PFSK-1 (cell line): ENCODE measurements around the gene IFT80.

Experiments
- POLR2AphosphoS5 ChIP-seq: IDR thresholded peaks from 2 replicates; pipeline ENCODE4 v1.6.1; 2012; ENCODE audit warnings: low read depth, mild to moderate bottlenecking, control low read depth, low read length, moderate library complexity
- REST ChIP-seq, 2 experiments: IDR thresholded peaks; 2 replicates each; pipeline versions ENCODE4 v1.6.1 to v1.8.0; 2011 to 2012; ENCODE audit warnings: low read depth in 2 of 2, low read length in 2 of 2, control low read depth in 1 of 2, inconsistent platforms in 1 of 2, mild to moderate bottlenecking in 1 of 2, moderate library complexity in 1 of 2; ENCODE audit not compliant: insufficient read depth in 1 of 2
- TAF1 ChIP-seq: IDR thresholded peaks from 2 replicates; pipeline ENCODE4 v1.6.1; 2012; ENCODE audit warnings: low read length, control low read depth, borderline replicate concordance; ENCODE audit not compliant: insufficient read depth

DNA sequence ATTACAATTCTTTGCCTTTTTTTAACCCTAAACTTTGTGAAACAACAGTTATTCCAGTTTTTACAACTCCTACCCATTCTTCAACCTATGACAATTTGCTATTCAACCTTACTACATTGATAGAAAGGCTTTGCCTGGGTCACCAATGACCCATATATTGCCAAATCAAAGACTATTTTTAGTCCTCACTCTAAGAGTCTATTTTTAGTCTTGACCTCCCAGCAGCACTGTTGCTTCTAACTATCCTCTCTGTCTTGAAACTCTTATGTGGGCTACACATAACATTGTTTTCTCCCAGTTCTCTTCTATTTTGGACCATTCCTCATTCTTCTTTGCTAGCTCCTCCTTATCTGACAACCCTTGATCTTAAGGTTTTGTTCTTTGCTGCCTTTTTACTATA lies 102.4 kb downstream of the IFT80 start:
- no peak for TF ChIP-seq POLR2AphosphoS5
- TF ChIP-seq REST (IDR thresholded peaks at IDR 0.05; ENCODE audit: insufficient read depth in 1 of 2, low read depth in 2 of 2, low read length in 2 of 2) = no peak
- TF ChIP-seq TAF1 = no peak
